PC-9 (cell line): ENCODE data around the gene USP31. TPM values are rescaled to one million over a fixed set of nuclear protein-coding genes. Genes with fewer than 3 reads are reported as not detected.

Experiments used
- BruUV-seq: library from RNA; stranded (reverse); fragments of 400-500 nt; replicated peaks from 2 replicates; lab custom pipeline; 2021; lab: Mats Ljungman, UMichigan
- CTCF ChIA-PET: fragments of 300-600 bp; sonication (Branson Sonifier 250); formaldehyde crosslinking; loops from one replicate; lab custom pipeline; 2022; ENCODE audit warnings: antibody characterized with exemption; lab: Charles Lee
- POLR2A ChIA-PET: fragments of 300-600 bp; sonication (Branson Sonifier 250); formaldehyde crosslinking; loops from one replicate; lab custom pipeline; 2022; ENCODE audit warnings: antibody characterized with exemption; ENCODE audit not compliant: unreplicated experiment; lab: Charles Lee
- DNase-seq, 2 experiments: peaks; one replicate each; pipeline versions ENCODE4 v3.0.0 to v3.0.0-alpha.2; 2015 to 2022; ENCODE audit warnings: mixed read lengths in 1 of 2
- H2AFZ ChIP-seq: fragments of 200-600 bp; sonication (generic); 2 replicates; pipeline ENCODE4 v1.8.1; 2017; ENCODE audit warnings: antibody characterized with exemption
- H3F3A ChIP-seq: fragments of 200-600 bp; sonication (generic); 2 replicates; pipeline ENCODE4 v1.8.1; 2017; ENCODE audit warnings: antibody characterized with exemption, mild to moderate bottlenecking, low read depth; ENCODE audit not compliant: insufficient read depth
- H3K27ac ChIP-seq: fragments of 200-600 bp; sonication (generic); 2 replicates; pipeline ENCODE4 v1.6.1; 2016; ENCODE audit warnings: mixed run types
- H3K27me3 ChIP-seq: fragments of 200-600 bp; sonication (generic); 2 replicates; pipeline ENCODE4 v1.6.1; 2016; ENCODE audit warnings: low read depth, mixed run types; ENCODE audit not compliant: insufficient read depth
- H3K36me3 ChIP-seq: fragments of 200-600 bp; sonication (generic); 2 replicates; pipeline ENCODE4 v1.6.1; 2016; ENCODE audit warnings: low read depth, mixed run types
- H3K4me1 ChIP-seq: fragments of 200-600 bp; sonication (generic); replicated peaks from 2 replicates; pipeline ENCODE4 v1.6.1; 2016; ENCODE audit warnings: mixed run types; ENCODE audit not compliant: insufficient read depth
- H3K4me2 ChIP-seq: fragments of 200-600 bp; sonication (generic); 2 replicates; pipeline ENCODE4 v1.6.1; 2017; ENCODE audit warnings: mixed run types
- H3K4me3 ChIP-seq: fragments of 200-600 bp; sonication (generic); 2 replicates; pipeline ENCODE4 v1.6.1; 2016; ENCODE audit warnings: mixed run types
- H3K79me2 ChIP-seq: fragments of 200-600 bp; sonication (generic); 2 replicates; pipeline ENCODE4 v1.6.1; 2017; ENCODE audit warnings: low read depth, mixed run types
- H3K9me2 ChIP-seq: fragments of 200-600 bp; sonication (generic); 2 replicates; pipeline ENCODE4 v1.8.1; 2017; ENCODE audit warnings: mild to moderate bottlenecking; ENCODE audit not compliant: insufficient read depth
- H3K9me3 ChIP-seq: fragments of 200-600 bp; sonication (generic); 2 replicates; pipeline ENCODE4 v1.8.1; 2016; ENCODE audit warnings: low read depth; ENCODE audit not compliant: insufficient read depth
- H4K20me1 ChIP-seq: fragments of 200-600 bp; sonication (generic); 2 replicates; pipeline ENCODE4 v1.8.1; 2017; ENCODE audit not compliant: insufficient read depth
- CTCF ChIP-seq: fragments of 200-600 bp; sonication (generic); conservative IDR thresholded peaks from 2 replicates; pipeline ENCODE4 v1.6.1; 2017; ENCODE audit warnings: mixed run types, antibody characterized with exemption, mild to moderate bottlenecking, moderate library complexity
- EZH2 ChIP-seq: fragments of 200-600 bp; sonication (generic); IDR thresholded peaks from 2 replicates; pipeline ENCODE4 v1.8.0; 2017; ENCODE audit warnings: antibody characterized with exemption, low read depth
- intact Hi-C: fragments of 100-400 bp; cut with micrococcal nuclease; formaldehyde crosslinking; loops from one replicate; pipeline ENCODE4 v1.10.0; 2022; ENCODE audit not compliant: unreplicated experiment
- total RNA-seq: library from RNA; stranded (reverse); gene quantifications from 2 replicates; pipeline ENCODE4 v1.2.3, GENCODE V29; 2021

The USP31 gene
- total RNA-seq, 1 experiment from 2014 or later, result 12.1 TPM

- no peak for DNase-seq
- CTCF ChIA-PET, result interaction anchor here (4.9 kb wide), 1 partner anchor 251 kb away, joined by 62 read pairs; no protein-coding TSS in a partner anchor
- POLR2A ChIA-PET, result no interaction called here
- H2AFZ ChIP-seq, result peak overlapping the region; percentile 79; the same call in 1 of the 2 replicates
- no peaks in the 10 kb centered on the region for H3K9me2 ChIP-seq
- TF ChIP-seq EZH2 (no peak), CTCF (no peak)
- intact Hi-C loops, result loop anchor here (2.0 to 5.0 kb wide), 3 partner anchors 119 to 854 kb away; partner anchors contain the start of gene SCNN1B
- BruUV-seq, result no TSS peak
- H3K4me3 ChIP-seq, result peak overlapping the region; percentile 81
- no peaks in the 10 kb centered on the region for H3K36me3 ChIP-seq
- no peaks in the 10 kb centered on the region; the same call in 1 of the 2 replicates for H4K20me1 ChIP-seq
- H3K79me2 ChIP-seq, result peaks cover 24% of the 10 kb centered on the region
- H3K27ac ChIP-seq, result no peak overlapping the region
- H3F3A ChIP-seq, result no peaks in the 10 kb centered on the region; the same call in 1 of the 2 replicates
- no peaks in the 10 kb centered on the region for H3K27me3 ChIP-seq
- H3K4me2 ChIP-seq, result peak overlapping the region; percentile 98
- peaks cover 35% of the 10 kb centered on the region for H3K4me1 ChIP-seq
- no peaks in the 10 kb centered on the region for H3K9me3 ChIP-seq
Measured at GRCh38 chr16:23183543-23183862, 34.3 kb upstream of the USP31 start.

- Histone ChIP-seq H3K9me2 (no peaks in the 10 kb centered on the region), H3K4me2 (peak within 1 kb of the TSS; percentile 98), H3K36me3 (no peaks in the 10 kb centered on the region), H2AFZ (peak within 1 kb of the TSS; percentile 83), H3F3A (no peaks in the 10 kb centered on the region; the same call in 1 of the 2 replicates), H3K27me3 (no peaks in the 10 kb centered on the region), H4K20me1 (no peaks in the 10 kb centered on the region; the same call in 1 of the 2 replicates), H3K79me2 (peaks cover 24% of the 10 kb centered on the region), H3K4me1 (peaks cover 29% of the 10 kb centered on the region), H3K9me3 (no peaks in the 10 kb centered on the region), H3K27ac (no peak within 1 kb of the TSS), H3K4me3 (peak within 1 kb of the TSS; percentile 81)
- TF ChIP-seq CTCF, result peak; percentile 24; the same call in 1 of the 2 replicates
- TF ChIP-seq EZH2, result no peak
- ChIA-PET POLR2A (no interaction called here), CTCF (interaction anchor here (0.5 to 4.9 kb wide), 4 partner anchors 248 to 1253 kb away, joined by 3 to 62 read pairs (median 5); no protein-coding TSS in a partner anchor)
- DNase-seq, result no peak
- no TSS peak for BruUV-seq
- intact Hi-C loops, result loop anchor here (1.0 to 5.0 kb wide), 5 partner anchors 71 to 854 kb away; partner anchors contain the start of gene SCNN1B
Measured at GRCh38 chr16:23182679-23183542, 33.7 kb upstream of the USP31 start, which contains the start of gene SCNN1G. Gene SCNN1G, plus strand, starts transcription at chr16:23182745. Its CDS starts 3,527 bp downstream, at chr16:23186272.

- H3K79me2 ChIP-seq, result peaks cover 24% of the 10 kb centered on the region
- peaks cover 23% of the 10 kb centered on the region for H3K4me1 ChIP-seq
- CTCF ChIA-PET, result interaction anchor here (0.5 to 4.9 kb wide), 4 partner anchors 33 to 343 kb away, joined by 3 to 62 read pairs (median 4); no protein-coding TSS in a partner anchor
- H3F3A ChIP-seq, result no peaks in the 10 kb centered on the region; the same call in 1 of the 2 replicates
- peak overlapping the region; percentile 83 for H2AFZ ChIP-seq
- no peaks in the 10 kb centered on the region; the same call in 1 of the 2 replicates for H4K20me1 ChIP-seq
- intact Hi-C loops, result loop anchor here (1.0 to 5.0 kb wide), 5 partner anchors 72 to 855 kb away; partner anchors contain the start of gene SCNN1B
- DNase-seq, result peak; percentile 75 to 99
- no peaks in the 10 kb centered on the region for H3K27me3 ChIP-seq
- H3K27ac ChIP-seq, result no peak overlapping the region
- POLR2A ChIA-PET, result no interaction called here
- TF ChIP-seq CTCF (peak; percentile 85), EZH2 (no peak)
- H3K4me3 ChIP-seq, result peak overlapping the region; percentile 81; the same call in 1 of the 2 replicates
- no peaks in the 10 kb centered on the region for H3K9me2 ChIP-seq
- BruUV-seq, result no TSS peak
- peak overlapping the region; percentile 98 for H3K4me2 ChIP-seq
- H3K36me3 ChIP-seq, result no peaks in the 10 kb centered on the region
- H3K9me3 ChIP-seq, result no peaks in the 10 kb centered on the region
Measured at GRCh38 chr16:23182206-23182678, 33.0 kb upstream of the USP31 start.
